Keratinocyte (primary cell): ENCODE data around the gene SEL1L.
"Not testable (repeated sequence)": the region's sequence is repeated elsewhere in the genome, so short reads cannot be mapped to it uniquely, and the experiment has no call there.

ENCODE experiments used
- CTCF ChIP-seq, 3 experiments: IDR thresholded peaks in 1 of 3; conservative IDR thresholded peaks in 1 of 3; optimal IDR thresholded peaks in 1 of 3; 2 replicates in 2 of 3; 3 replicates in 1 of 3; pipeline versions ENCODE3 to v1.5.1; 2011; ENCODE audit warnings: low read length in 3 of 3, mild to moderate bottlenecking in 3 of 3, moderate library complexity in 2 of 3, control low read depth in 1 of 3, inconsistent platforms in 1 of 3; ENCODE audit not compliant: insufficient read depth in 2 of 3; ENCODE audit errors: extremely low read depth in 1 of 3
- EZH2 ChIP-seq: IDR thresholded peaks from one replicate; pipeline ENCODE4 v1.6.1; 2012; ENCODE audit warnings: inconsistent platforms, mild to moderate bottlenecking, low read length, moderate library complexity

- not testable (repeated sequence) for TF ChIP-seq CTCF (optimal IDR thresholded peaks at IDR 0.05 in 1 of 3, IDR thresholded peaks at IDR 0.05 in 1 of 3, conservative IDR thresholded peaks at IDR 0.05 in 1 of 3; ENCODE audit: extremely low read depth in 1 of 3, insufficient read depth in 2 of 3, low read length in 3 of 3); EZH2
Measured at GRCh38 chr14:81541206-81541605, 7.6 kb upstream of the SEL1L start.
